Choroid plexus epithelial cell (primary cell): ENCODE results near the gene HMCN2.

Source experiments
- DNase-seq: peaks from one replicate; pipeline ENCODE4 v3.0.0-alpha.2; 2010; ENCODE audit warnings: low read depth
- H3K4me3 ChIP-seq: 2 replicates; pipeline ENCODE4 v1.5.1; 2011; ENCODE audit warnings: low read depth, mild to moderate bottlenecking, control low read depth, low read length, moderate library complexity
- CTCF ChIP-seq: conservative IDR thresholded peaks from 2 replicates; pipeline ENCODE4 v1.5.1; 2011; ENCODE audit warnings: low read depth, mild to moderate bottlenecking, control low read depth, inconsistent platforms, low read length, moderate library complexity

Gene HMCN2

GRCh38 chr9:130283539-130284248 is 18.1 kb downstream of the HMCN2 start:
- no peak for DNase-seq
- TF ChIP-seq CTCF = no peak
- no peak overlapping the region for H3K4me3 ChIP-seq

GRCh38 chr9:130284249-130284625 is 18.7 kb downstream of the HMCN2 start:
- TF ChIP-seq CTCF = no peak
- no peak overlapping the region for H3K4me3 ChIP-seq
- no peak for DNase-seq

- no peak overlapping the region for H3K4me3 ChIP-seq
- DNase-seq = no peak
- no peak for TF ChIP-seq CTCF
Observed at GRCh38 chr9:130284690-130285089, 19.1 kb downstream of the HMCN2 start.

GRCh38 chr9:130285271-130285670 is 19.7 kb downstream of the HMCN2 start:
- TF ChIP-seq CTCF = no peak

GRCh38 chr9:130286072-130286770 is 20.7 kb downstream of the HMCN2 start:
- no peak for DNase-seq
- H3K4me3 ChIP-seq = no peak overlapping the region
- TF ChIP-seq CTCF = no peak

More at GRCh38 chr9:130285271-130285670, 19.7 kb downstream of the HMCN2 start:
- no peak for DNase-seq
- no peak overlapping the region for H3K4me3 ChIP-seq

- H3K4me3 ChIP-seq = no peak overlapping the region
- no peak for DNase-seq
- TF ChIP-seq CTCF = no peak
Observed at GRCh38 chr9:130286781-130287428, 21.3 kb downstream of the HMCN2 start.
